Stimulated activated naive CD8-positive, alpha-beta T cell treated with anti-CD3 and anti-CD28 coated beads, Interleukin-15, Interleukin-2, amounts not matched to agents 100 U/mL and 50 U/mL, for 24 hours (primary cell): ENCODE results near the gene GPD1L.
A peak's percentile ranks its signal among the peaks of the same experiment; 100 is the strongest.

Experiments used
- ATAC-seq: fragments of 150-1000 bp; cut with Tn5 transposase; one replicate; pipeline ENCODE4 v1.10.0; 2021
- DNase-seq: peaks from one replicate; pipeline ENCODE4 v3.0.0; 2021

The GPD1L gene

GRCh38 chr3:32137870-32138269, 31.4 kb downstream of the GPD1L start:
- ATAC-seq (no peak), DNase-seq (no peak)

GRCh38 chr3:32138545-32139104, 32.2 kb downstream of the GPD1L start:
- ATAC-seq (peak; percentile 28), DNase-seq (peak; percentile 6)

- no peak for ATAC-seq
- no peak for DNase-seq
Measured at GRCh38 chr3:32140943-32141342, 34.5 kb downstream of the GPD1L start.

GRCh38 chr3:32143849-32144757, 37.7 kb downstream of the GPD1L start:
- DNase-seq (peak; percentile 42), ATAC-seq (peak; percentile 68)

- DNase-seq: no peak
- no peak for ATAC-seq
Measured at GRCh38 chr3:32146746-32147211, 40.4 kb downstream of the GPD1L start.

- ATAC-seq (no peak), DNase-seq (no peak)
Measured at GRCh38 chr3:32147509-32147908, 41.1 kb downstream of the GPD1L start.

- DNase-seq (no peak), ATAC-seq (no peak)
Measured at GRCh38 chr3:32147933-32148332, 41.5 kb downstream of the GPD1L start.

- DNase-seq (no peak), ATAC-seq (no peak)
Measured at GRCh38 chr3:32148351-32148750, 41.9 kb downstream of the GPD1L start.

GRCh38 chr3:32153414-32154204, 47.2 kb downstream of the GPD1L start:
- DNase-seq (no peak), ATAC-seq (no peak)

- DNase-seq (no peak), ATAC-seq (no peak)
Measured at GRCh38 chr3:32154205-32154579, 47.8 kb downstream of the GPD1L start.

GRCh38 chr3:32155117-32155516, 48.7 kb downstream of the GPD1L start:
- no peak for ATAC-seq
- no peak for DNase-seq

- ATAC-seq: no peak
- no peak for DNase-seq
Measured at GRCh38 chr3:32157600-32158264, 51.3 kb downstream of the GPD1L start.

- no peak for DNase-seq
- ATAC-seq: no peak
Measured at GRCh38 chr3:32160706-32161214, 54.3 kb downstream of the GPD1L start.

- ATAC-seq: no peak
- DNase-seq: no peak
Measured at GRCh38 chr3:32165442-32165841, 59.0 kb downstream of the GPD1L start.

- no peak for DNase-seq
Measured at GRCh38 chr3:32166654-32167053, 60.2 kb downstream of the GPD1L start.

GRCh38 chr3:32172420-32172819, 66.0 kb downstream of the GPD1L start:
- ATAC-seq (no peak), DNase-seq (no peak)

More at GRCh38 chr3:32166654-32167053, 60.2 kb downstream of the GPD1L start:
- ATAC-seq: no peak

- DNase-seq (peak; percentile 70), ATAC-seq (no peak)
Measured at GRCh38 chr3:32175607-32176197, 69.3 kb downstream of the GPD1L start.

- ATAC-seq: peak; percentile 63
- DNase-seq: peak; percentile 65
Measured at GRCh38 chr3:32176989-32177701, 70.7 kb downstream of the GPD1L start.

- DNase-seq (peak; percentile 57), ATAC-seq (peak; percentile 86)
Measured at GRCh38 chr3:32177702-32178198, 71.3 kb downstream of the GPD1L start.

- ATAC-seq (no peak), DNase-seq (no peak)
Measured at GRCh38 chr3:32180141-32180784, 73.8 kb downstream of the GPD1L start.
